ENCODE results near the gene SLC2A6. TPM values are rescaled to one million over a fixed set of nuclear protein-coding genes. Genes with fewer than 3 reads are reported as not detected.

Gene SLC2A6
- total RNA-seq, 4 donors from 2014 or later, result 1.1 to 3.8 (median 2.5) TPM

GRCh38 chr9:133511607-133512006 is 32.7 kb upstream of the SLC2A6 start:
- H3K27ac ChIP-seq, result no peak overlapping the region
- intact Hi-C loops (cut with DNase I), result no loop called here
- TF ChIP-seq CTCF (IDR thresholded peaks at IDR 0.05) (no peak), POLR2A (IDR thresholded peaks at IDR 0.05) (no peak)
- H3K27me3 ChIP-seq, result no peaks in the 10 kb centered on the region
- WGBS, 2 donors, result 88 to 92% methylated on average over 10 of the region's 10 CpGs
- no peak overlapping the region for H3K4me3 ChIP-seq (replicated peaks in 1 of 3)
- no peak for DNase-seq
- no peaks in the 10 kb centered on the region for H3K36me3 ChIP-seq
- H3K4me1 ChIP-seq, result peaks cover 33 to 48% of the 10 kb centered on the region in 2 donors
- H3K9me3 ChIP-seq, result no peaks in the 10 kb centered on the region

- Histone ChIP-seq H3K27ac (no peak overlapping the region), H3K36me3 (no peaks in the 10 kb centered on the region), H3K4me1 (peaks cover 28 to 42% of the 10 kb centered on the region in 2 donors), H3K9me3 (no peaks in the 10 kb centered on the region), H3K4me3 (replicated peaks in 1 of 3) (no peak overlapping the region), H3K27me3 (no peaks in the 10 kb centered on the region)
- DNase-seq, result no peak
- intact Hi-C loops (cut with DNase I), result no loop called here
- 80 to 97% methylated on average over 1 to 16 of the region's 27 CpGs for WGBS, 2 donors
- TF ChIP-seq POLR2A (IDR thresholded peaks at IDR 0.05) (no peak), CTCF (IDR thresholded peaks at IDR 0.05) (no peak)
Measured at GRCh38 chr9:133510926-133511505, 32.1 kb upstream of the SLC2A6 start.

- peak; percentile 62 to 67 for DNase-seq
- TF ChIP-seq POLR2A (IDR thresholded peaks at IDR 0.05), result no peak
- Histone ChIP-seq H3K27me3 (no peaks in the 10 kb centered on the region), H3K36me3 (no peaks in the 10 kb centered on the region), H3K27ac (peak overlapping the region in 1 of 3 donors; percentile 7), H3K9me3 (no peaks in the 10 kb centered on the region), H3K4me3 (replicated peaks in 1 of 3) (no peak overlapping the region), H3K4me1 (peaks cover 13 to 26% of the 10 kb centered on the region in 2 donors)
- WGBS, 2 donors, result 5 to 13% methylated on average over 20 to 21 of the region's 26 CpGs
- intact Hi-C loops (cut with DNase I), result no loop called here
Measured at GRCh38 chr9:133509179-133510083, 30.5 kb upstream of the SLC2A6 start.

- Histone ChIP-seq H3K9me3 (no peaks in the 10 kb centered on the region), H3K36me3 (no peaks in the 10 kb centered on the region), H3K4me3 (replicated peaks in 1 of 3) (no peak overlapping the region), H3K4me1 (peaks cover 11 to 15% of the 10 kb centered on the region in 2 donors), H3K27ac (no peak overlapping the region), H3K27me3 (no peaks in the 10 kb centered on the region)
- intact Hi-C loops (cut with DNase I), result no loop called here
- no peak for TF ChIP-seq CTCF (IDR thresholded peaks at IDR 0.05)
- no peak for TF ChIP-seq POLR2A (IDR thresholded peaks at IDR 0.05)
- 96 to 97% methylated on average over 6 to 8 of the region's 8 CpGs for WGBS, 2 donors
- no peak for DNase-seq
Measured at GRCh38 chr9:133508046-133508445, 29.1 kb upstream of the SLC2A6 start.

GRCh38 chr9:133507246-133507965 is 28.5 kb upstream of the SLC2A6 start:
- no peak overlapping the region for H3K27ac ChIP-seq
- H3K4me3 ChIP-seq (replicated peaks in 1 of 3), result no peak overlapping the region
- DNase-seq, result no peak
- 93 to 94% methylated on average over 15 to 23 of the region's 24 CpGs for WGBS, 2 donors
- peaks cover 11 to 15% of the 10 kb centered on the region in 2 donors for H3K4me1 ChIP-seq
- no peaks in the 10 kb centered on the region for H3K36me3 ChIP-seq
- H3K27me3 ChIP-seq, result no peaks in the 10 kb centered on the region
- TF ChIP-seq CTCF (IDR thresholded peaks at IDR 0.05), result no peak
- TF ChIP-seq POLR2A (IDR thresholded peaks at IDR 0.05), result no peak
- intact Hi-C loops (cut with DNase I), result no loop called here
- no peaks in the 10 kb centered on the region for H3K9me3 ChIP-seq
